Activated CD8-positive, alpha-beta memory T cell treated with anti-CD3 and anti-CD28 coated beads, Interleukin-2, amount 50 U/mL, for 4 hours (primary cell): ENCODE measurements around the gene TGFB1I1.
"Not testable (repeated sequence)": the region's sequence is repeated elsewhere in the genome, so short reads cannot be mapped to it uniquely, and the experiment has no call there.

ENCODE experiments used
- DNase-seq: peaks from one replicate; pipeline ENCODE4 v3.0.0-alpha.2; 2020

The TGFB1I1 gene

GRCh38 chr16:31489298-31489564 lies 17.3 kb downstream of the TGFB1I1 start:
- DNase-seq = no peak

- no peak for DNase-seq
These were observed 17.9 kb downstream of the TGFB1I1 start for GRCh38 chr16:31489616-31490584.

GRCh38 chr16:31491778-31492418 lies 19.9 kb downstream of the TGFB1I1 start:
- no peak for DNase-seq

GRCh38 chr16:31493506-31494125 lies 21.7 kb downstream of the TGFB1I1 start:
- no peak for DNase-seq

- DNase-seq = no peak
These were observed 24.7 kb downstream of the TGFB1I1 start for GRCh38 chr16:31496670-31497069.

DNA sequence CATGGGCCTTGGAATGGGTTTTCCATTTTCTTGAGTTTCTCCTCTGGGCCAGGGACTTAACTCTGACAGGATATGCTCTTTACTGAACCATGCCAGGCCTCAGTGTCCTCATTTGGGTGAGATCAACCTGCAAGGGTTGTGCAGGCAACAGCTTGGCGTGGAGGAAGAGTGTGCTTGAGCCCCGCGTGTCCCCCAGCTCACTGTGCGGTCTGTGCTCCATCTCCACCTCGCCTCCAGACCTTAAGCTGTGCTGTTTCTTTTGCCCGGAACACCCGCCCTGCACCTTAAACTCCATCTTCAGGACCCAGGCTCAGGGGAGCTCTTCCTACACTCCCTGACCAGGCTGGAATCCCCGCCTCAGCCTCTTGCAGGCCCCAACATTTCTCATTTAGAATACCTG lies 26.5 kb downstream of the TGFB1I1 start:
- no peak for DNase-seq

GRCh38 chr16:31499928-31500327 lies 28.0 kb downstream of the TGFB1I1 start:
- no peak for DNase-seq

DNA sequence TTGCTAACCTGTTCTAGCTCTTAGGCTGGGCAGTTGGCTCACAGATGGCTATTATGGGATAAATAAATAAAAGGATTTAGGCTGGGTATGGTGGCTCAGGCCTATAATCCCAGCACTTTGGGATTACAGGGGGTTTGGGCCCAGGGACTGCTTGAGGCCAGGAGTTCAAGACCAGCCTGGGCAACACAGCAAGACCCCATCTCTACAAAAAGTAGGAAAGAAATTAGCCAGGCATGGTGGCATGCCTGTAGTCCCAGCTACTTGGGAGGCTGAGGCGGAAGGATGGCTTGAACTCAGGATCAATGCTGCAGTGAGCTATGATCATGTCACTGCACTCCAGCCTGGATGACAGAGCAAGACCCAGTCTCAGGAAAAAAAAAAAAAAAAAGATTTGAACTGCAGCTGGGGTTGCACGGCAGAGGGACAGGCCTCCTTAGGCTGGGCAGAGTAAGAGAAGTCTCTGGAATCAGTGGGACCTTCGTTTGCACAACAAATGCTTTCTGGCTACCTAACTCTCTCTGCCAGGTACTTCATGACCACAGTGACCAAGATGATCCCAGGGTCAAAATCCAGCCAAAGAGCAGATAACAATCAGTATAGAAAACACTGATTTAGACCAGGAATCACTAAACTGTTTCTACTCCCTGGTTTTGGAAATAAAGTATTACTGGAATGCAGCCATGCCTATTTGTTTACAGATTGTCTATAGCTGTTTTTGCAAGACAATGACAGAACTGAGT lies 29.4 kb downstream of the TGFB1I1 start:
- DNase-seq = no peak

DNA sequence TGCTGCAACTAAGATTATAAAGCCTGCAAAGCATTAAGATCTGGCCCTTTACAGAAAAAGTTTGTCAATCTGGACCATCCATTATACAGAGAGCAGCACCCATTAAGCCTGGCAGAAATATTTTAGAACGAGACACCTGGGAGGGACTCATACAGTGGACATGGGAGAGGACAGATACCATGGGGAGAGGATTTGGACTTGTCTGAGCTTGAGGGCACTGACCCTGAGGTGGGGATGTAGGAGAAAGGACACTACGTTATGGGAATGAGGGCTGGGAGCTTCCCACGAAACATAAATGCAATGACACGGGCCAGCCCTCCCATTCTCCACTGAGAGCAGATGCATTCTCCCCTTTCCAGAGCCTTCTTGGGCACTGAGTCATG lies 30.0 kb downstream of the TGFB1I1 start:
- DNase-seq = no peak

- no peak for DNase-seq
These were observed 31.0 kb downstream of the TGFB1I1 start for GRCh38 chr16:31502981-31503380.

GRCh38 chr16:31503555-31503954 lies 31.6 kb downstream of the TGFB1I1 start:
- not testable (repeated sequence) for DNase-seq

- DNase-seq = no peak
These were observed 32.2 kb downstream of the TGFB1I1 start for GRCh38 chr16:31504159-31504558.

- DNase-seq = no peak
These were observed 33.5 kb downstream of the TGFB1I1 start for GRCh38 chr16:31505483-31505882.

GRCh38 chr16:31507617-31507928 lies 35.6 kb downstream of the TGFB1I1 start:
- DNase-seq = no peak

- DNase-seq = peak; percentile 84
These were observed 36.2 kb downstream of the TGFB1I1 start, which contains the start of gene RUSF1 for GRCh38 chr16:31507929-31508705. Gene RUSF1 (minus strand): TSS chr16:31508391. CDS start chr16:31508373, 18 bp downstream.

GRCh38 chr16:31508706-31509195 lies 36.8 kb downstream of the TGFB1I1 start:
- DNase-seq = no peak

GRCh38 chr16:31513126-31513525 lies 41.2 kb downstream of the TGFB1I1 start:
- no peak for DNase-seq

DNA sequence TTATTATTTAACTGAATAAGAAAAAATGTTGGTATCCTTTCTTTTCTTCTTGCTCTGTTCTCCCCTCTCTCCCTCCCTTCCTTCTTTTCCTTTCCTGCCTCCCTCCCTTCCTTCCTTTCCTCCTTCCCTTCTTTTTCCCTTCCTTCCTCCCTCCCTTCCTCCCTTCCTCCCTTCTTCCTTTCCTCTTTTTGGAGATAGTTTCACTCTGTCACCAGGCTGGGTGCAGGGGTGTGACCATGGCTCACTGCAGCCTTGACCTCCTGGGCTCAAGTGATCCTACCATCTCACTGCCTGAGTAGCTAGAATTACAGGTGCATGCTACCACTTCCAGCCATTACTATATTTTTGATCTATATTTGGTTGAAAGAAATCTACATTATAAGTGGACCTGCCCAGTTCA lies 41.9 kb downstream of the TGFB1I1 start:
- no peak for DNase-seq

GRCh38 chr16:31517800-31518402 lies 45.9 kb downstream of the TGFB1I1 start:
- no peak for DNase-seq

DNA sequence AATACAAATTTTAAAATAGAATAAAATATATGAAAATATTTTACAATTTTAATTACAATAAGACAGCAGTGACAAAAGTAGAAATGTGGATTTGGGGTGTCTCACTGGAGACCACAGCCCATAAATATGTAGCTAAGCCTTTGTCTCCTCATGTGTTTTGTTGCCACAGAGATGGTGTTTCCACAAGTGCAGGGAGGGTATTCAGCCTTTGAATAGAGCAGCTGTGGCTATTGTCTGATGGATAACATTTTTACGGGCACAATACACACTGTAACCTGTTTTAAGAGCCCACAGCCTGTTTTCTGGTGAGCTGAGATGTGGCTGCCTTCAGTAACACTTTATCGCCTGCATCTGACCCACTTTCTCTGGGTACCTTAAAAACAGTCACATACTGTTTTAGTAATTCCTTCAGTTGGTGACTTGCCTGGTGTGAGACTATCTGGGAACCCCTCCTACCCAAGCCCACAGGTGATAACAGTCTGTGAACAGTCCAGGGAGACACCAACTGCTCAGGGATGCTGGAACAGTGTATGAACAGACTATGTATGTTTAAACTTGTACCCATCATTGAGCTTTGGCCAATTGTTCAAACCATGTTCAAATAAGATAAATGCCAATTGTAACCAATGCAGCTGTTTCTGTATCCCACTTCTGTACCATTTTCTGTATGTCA lies 47.9 kb downstream of the TGFB1I1 start:
- no peak for DNase-seq

- no peak for DNase-seq
These were observed 49.4 kb downstream of the TGFB1I1 start for GRCh38 chr16:31521368-31521767.
